Kidney capillary endothelial cell (primary cell): ENCODE data around the gene FANK1.

ENCODE experiments used
- DNase-seq: peaks from one replicate; pipeline ENCODE4 v3.0.0-alpha.2; 2018; ENCODE audit warnings: low spot score

The FANK1 gene

DNA sequence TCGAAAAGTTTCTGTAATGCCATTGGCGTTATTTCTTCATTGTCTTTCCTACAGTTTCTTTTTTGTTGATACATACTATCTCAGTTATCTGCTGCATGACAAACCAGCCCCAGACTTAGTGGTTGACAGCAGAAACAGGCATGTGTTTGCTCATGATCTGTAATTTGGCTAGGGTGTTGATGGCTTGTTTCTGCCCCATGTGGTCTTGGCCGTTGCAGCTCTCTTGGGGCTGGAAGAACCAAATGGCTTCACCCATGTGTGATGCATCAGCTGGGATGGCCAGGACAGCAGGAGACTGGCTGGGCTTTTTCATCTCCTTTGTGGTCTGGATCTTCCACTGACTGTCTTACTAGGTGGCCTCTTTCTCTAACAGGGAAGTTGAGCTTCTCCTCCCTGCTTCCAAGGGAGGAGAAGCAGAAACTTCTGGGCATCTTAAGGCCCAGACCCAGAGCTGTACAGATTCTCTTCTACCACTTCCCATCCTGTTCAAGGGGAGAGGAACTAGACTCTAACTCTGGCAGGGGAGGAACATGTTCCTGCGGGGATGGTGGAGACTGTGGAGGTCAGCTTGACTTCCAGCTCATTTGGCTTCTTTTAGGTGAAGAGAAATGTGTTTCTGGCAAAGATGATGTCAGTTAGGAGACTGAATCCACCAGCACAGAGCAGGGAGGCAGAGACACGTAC is 89.3 kb downstream of the FANK1 start:
- DNase-seq: no peak

DNA sequence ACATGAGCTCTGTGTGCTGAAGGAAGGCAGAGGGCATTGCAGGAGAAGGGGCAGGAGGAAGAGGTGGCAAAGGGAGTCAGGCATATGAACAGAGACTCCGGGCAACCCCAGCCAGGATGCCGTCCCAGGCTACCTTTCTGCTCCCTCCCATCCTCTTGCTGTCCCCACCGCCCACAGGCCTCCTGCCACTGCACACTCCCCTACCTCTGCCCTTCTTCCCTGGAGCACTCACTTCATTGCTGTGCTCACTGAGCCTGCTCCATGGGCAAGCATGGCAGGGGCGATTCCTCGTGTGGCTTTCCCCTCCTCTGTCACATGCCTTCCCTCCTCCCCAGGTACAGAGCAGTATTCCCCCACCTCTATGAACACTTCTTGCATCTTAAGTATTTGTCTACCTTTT is 93.4 kb downstream of the FANK1 start:
- no peak for DNase-seq

DNA sequence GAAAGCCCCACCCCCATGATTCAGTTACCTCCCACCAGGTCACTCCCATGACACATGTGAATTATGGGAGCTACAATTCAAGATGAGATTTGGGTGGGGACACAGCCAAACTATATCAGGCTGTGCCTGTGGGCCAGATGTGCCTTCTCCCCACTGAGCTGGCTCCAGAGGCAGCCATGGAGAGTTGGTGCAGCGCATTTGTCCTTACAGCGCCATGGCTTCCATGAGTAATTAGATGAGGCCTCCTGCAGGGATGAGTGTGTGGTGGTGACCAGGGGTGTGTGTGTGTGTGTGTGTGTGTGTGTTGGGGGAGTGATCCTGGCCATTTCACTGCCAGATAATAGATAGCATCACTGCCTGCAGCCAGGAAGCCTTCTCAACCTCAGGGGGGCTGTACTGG is 94.6 kb downstream of the FANK1 start:
- no peak for DNase-seq

DNA sequence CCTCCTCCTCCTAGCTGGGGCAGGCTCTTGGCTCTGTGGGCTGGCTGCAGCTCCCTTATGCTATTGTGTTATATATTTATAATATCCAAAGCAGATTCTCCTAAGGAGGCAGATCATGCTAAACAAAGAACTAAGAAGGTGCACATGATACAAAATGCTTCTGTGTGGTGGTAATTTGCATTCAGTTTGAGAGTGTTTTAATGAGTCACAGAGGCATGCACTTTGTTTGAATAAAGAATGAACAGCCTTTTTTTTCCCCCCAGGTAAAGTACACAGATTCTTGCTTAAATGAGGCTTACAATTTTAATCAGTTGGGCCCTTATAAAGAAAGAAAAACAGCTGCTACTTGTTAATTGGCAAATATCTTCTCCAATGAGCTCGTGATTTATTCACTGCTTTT is 95.0 kb downstream of the FANK1 start:
- no peak for DNase-seq

DNA sequence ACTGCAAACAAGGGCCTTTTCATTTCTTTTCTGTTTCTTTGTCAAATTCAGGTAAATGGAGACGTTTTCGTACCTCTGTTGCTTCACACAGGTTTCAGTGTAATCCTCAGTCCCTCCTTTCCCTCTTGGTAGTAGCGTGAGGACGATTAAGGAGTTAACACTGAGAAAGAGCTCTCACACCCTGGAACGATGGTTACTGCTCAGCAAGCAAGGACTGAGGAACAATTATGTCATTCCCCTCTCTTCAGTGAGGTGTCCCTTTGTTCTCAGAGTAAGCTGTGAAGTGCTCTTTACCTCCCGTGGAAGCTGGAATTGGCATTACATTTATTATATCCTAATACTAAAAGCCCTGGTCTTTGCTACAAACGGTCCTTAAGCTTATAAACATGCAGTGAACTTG is 95.9 kb downstream of the FANK1 start:
- no peak for DNase-seq

DNA sequence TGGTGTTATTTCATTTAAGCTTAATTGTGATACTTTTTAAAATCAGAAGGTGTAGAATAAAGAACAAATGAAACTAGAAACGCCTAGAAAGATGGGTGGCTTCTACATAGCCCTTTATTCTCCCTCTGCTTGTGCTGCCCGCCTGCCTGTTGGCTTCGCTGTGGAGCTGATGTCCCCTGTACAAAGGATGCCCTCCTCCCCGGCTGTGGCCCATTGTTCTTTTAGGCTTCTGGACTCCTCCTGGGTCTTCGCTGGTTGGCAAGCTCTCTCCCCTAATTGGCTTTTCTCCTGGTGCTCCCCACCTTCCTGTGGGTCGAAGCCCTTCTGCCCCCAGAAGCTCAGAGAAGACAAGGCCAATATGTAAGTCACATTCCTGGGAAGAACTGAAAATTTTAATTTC is 98.2 kb downstream of the FANK1 start:
- no peak for DNase-seq

DNA sequence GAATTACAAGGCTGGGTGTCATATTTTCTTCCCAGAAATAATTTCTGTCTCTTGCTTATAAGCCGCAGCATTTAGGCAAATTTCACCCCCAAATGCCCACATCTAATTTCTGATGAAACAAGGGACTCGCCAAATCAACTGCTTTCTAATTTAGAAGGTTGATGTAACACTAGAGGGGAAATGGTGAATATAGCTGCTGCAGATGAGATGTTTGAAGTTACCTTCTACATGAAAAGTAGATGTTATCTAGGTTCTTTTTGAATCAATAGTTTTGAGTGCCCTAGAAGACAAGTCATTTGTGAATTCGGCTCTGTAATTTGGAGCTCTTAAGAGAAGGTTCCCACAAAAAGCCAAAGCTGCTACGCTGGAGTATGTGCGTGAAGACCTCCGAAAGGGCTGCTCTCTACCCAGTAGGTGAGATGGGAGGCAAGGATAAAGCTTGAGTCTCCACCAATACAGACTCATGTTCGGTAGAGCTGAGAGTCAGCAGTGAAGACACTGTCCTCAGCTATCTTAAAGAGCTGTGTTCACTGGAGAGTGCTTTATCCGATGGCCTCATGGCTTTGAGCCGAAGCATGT is 99.5 kb downstream of the FANK1 start:
- DNase-seq: no peak

DNA sequence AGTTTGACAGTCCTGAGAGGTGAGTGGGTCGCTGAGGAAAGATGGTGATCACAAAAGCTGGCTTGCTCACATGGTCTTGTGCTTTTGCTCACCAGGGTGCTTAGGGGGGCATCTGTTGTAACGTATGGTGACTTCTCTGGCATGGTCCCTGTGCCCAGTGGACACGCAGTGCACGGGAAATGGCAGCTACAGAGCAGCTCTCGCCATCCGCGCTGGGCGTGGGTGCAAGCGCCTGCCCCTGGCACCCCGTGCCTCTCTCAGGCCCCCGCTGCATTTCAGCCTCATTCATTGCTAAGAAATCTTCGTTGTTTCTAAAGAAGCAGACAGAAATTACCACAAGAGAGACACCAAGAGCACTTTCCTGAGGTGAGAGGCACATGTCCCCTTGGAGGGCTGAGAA is 101.2 kb downstream of the FANK1 start:
- no peak for DNase-seq

DNA sequence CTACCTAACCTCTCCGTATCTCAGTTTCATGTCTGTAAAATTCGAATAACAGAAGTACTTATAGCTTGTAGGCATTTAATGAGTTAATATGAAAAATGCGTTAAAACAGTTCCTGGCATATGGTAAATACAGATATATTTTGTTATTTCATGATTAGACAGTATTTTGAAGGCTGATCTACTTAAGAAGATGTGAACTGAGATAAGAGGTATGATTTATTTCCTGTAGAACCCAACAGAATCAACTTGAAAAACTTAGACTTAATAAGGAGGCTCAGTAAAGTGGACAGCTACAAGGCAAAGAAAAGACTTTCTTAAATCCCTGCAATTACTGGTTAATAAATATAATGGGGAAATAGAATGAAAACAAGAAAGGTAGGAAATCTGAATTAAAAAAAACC is 103.3 kb downstream of the FANK1 start:
- DNase-seq: no peak

DNA sequence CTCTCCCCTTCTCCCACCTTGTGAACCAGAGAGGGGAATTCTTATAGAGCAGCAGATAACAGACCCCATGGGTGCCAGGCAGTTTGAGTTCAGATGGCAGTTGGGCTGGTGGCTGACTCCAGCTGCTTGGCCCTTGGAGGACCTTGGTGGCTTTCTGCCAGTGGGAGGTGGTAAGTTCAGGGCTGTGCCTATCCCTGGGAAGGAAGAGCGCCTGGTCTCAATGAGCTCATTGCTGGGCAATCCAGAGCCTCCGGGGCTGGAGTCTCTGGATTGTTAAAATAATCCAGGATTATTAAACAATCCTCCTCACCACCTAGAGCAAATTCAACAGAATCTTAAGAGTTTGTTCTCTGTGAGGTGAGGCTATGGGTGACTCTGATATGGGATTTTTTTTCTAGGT is 105.2 kb downstream of the FANK1 start:
- no peak for DNase-seq

DNA sequence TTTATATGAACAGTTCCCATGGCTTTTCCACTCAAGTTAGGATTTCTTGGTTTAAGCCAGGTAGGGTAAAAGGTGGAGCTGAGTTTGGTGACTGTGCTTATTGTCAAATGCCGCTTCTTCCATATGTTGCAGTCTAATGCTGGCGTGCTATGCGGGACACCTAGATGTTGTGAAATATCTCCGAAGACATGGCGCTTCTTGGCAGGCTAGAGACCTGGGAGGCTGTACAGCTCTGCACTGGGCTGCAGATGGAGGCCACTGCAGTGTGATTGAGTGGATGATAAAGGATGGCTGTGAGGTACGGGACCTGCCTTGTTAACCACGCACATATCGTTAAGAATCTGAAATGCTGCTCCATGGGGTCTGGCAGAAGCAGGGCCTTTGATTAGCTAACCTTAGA is 108.4 kb downstream of the FANK1 start:
- no peak for DNase-seq

DNA sequence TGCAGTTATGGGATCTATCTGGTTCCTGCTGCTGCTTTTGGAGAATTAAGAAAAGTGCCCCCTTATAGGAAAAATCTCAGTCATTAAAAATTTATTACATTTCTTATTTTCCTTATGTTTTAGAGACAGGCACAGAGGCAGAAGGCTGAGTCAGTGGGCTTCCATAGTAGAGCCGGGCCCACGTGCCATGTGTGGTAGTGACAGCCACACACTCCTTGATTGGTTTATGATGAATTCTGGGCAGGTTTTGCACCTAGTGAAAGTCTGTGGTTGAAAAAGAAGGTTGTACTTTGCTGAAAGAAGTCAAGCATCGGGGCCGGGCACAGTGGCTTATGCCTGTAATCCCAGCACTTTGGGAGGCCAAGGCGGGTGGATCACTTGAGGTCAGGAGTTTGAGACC is 109.9 kb downstream of the FANK1 start:
- DNase-seq: no peak

DNA sequence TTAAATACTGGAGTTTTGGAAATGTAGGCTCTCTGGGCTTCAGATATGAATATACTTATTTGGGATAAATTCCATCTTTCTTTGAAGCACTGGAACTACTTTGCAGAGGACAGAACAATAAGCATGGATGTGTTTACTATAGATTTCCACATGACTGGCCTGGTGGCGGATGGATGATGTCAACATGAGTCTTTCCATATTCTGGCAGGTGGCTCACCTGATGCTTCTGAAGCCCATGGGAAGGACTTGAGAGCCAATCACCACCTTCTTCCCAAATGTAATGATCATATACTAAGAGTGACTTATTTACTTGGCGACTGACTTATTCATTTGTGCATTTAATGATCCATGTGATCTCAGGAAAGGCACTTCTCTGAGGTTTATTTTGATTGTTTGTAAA is 110.5 kb downstream of the FANK1 start:
- no peak for DNase-seq

DNA sequence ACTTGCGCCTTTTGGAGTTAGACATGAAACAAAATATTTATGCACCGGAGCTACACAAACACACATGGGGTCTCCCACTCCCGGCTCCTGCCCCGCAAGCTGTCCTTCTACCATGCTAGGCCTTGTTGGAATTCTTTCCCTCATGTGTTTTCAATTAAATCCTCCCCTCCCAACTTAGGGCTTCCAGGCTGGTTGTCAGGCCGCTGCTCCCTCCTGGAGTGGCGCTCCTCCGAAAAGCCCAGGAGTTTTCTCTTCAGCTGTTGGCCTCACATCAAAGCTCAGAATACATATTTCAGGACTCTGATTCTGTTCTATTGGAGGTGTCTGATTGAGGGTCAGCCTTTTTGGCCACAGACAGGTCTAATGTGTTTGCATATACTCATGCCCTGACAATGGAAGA is 113.3 kb downstream of the FANK1 start:
- no peak for DNase-seq

DNA sequence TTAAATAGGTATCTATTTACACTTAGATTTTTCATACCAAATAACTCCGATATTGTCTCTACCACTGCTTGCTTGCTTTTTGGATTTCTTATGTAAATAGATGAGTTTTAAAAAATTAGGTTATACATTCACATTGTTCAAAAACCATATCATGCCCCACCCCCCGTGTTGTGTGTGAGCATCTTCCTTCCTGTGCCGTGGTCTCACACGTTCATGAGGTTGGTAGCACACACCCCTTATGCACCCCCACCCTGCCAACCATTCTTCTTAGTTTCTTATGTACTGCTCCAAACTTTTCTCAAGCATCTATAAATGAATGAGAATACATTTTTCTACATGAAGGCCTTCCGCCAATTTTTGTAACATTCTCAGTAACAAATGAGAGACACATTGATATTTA is 115.6 kb downstream of the FANK1 start:
- DNase-seq: no peak

DNA sequence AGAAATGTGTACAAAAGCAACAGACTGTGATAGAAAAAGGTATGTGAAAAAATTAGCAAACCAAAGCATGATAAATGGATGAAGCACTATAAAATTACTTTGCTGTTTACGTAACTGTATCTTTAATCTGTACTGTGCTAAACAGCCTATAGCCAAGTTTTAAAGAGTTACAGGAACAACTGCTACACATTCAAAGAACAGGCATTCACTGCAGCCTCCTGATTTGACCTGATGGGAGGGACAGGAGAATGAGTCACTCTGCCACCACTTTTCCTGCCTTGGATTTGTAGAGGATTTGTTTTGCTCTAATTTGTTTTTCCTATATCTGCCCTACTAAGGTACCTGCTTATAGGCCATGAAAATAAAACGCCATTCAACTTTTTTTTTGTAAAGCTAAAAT is 116.1 kb downstream of the FANK1 start:
- peak; percentile 27 for DNase-seq

DNA sequence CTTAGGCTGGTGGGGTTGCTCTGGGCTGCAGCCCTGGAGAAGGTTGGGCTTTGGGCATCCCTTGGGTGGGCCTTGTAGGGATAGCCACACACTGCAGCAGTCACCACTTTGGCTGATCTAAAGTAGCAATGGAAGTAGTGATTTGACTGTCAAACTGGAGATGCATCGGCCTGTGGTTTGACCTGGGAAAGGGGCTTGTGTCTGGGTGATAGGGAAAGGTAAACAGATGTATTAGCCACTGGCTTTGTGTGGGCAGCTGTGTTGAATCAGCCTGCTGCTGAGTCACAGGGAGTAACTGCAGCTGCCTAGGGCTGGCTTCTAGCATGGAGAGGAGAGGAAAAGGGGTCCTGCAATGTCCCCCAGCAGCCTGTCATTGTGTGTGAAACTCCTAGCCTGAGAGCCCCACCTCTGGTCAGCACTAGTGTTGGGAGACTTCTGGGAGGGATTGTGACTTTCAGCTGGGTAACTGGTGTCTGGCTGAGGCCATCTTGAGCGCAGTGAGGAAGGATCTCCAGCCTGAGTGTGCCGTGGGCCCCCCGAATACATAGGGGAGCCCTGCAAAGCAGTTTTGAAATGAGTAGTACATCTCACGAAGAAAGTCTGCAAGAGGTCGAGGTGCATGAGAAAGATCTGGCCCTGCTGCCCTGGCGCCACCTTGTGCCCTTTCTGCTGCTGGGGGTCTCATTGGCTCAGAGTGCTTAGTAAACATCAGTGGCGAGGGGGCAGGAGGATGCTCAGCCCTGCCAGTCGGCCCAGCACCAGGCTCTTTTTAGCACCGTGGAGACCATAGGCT is 117.3 kb downstream of the FANK1 start:
- peak; percentile 26 for DNase-seq

DNA sequence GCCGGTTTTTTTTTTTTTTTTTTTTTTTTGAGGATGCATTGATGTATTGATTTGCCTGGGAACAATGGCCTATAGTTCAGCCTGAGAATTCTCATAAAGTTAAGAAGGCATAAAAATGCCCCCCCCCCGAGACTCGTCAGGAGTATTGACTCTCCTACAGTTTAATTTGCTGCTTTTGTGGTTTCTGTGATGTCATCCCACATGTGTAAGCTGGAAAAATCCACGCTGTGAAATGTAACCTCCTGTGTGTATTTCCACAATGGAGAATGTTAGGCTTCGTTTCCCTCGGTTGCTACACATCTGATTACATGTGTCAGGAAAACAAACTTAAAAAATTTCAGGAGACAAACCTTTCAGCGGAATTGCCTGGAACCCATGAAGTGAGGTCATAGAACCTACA is 117.9 kb downstream of the FANK1 start:
- DNase-seq: no peak

DNA sequence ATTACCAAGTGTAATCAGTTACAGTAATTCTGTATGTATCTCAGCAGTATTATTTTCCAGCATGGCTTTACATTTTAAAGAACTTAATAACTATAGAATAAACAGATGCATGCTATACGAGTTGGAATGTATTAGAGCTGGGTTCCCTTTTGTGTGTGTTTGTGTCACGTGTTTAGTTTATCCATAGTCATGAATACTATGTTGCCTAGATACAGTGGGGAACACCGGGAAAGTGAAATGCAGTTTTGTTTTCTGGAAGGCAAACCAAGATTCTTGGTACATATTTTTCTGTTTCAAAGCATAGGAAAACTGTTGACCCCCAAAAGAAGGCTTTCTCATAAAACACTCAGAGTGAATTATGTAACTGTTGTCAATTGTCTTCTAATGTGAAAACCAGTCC is 119.0 kb downstream of the FANK1 start:
- DNase-seq: no peak

DNA sequence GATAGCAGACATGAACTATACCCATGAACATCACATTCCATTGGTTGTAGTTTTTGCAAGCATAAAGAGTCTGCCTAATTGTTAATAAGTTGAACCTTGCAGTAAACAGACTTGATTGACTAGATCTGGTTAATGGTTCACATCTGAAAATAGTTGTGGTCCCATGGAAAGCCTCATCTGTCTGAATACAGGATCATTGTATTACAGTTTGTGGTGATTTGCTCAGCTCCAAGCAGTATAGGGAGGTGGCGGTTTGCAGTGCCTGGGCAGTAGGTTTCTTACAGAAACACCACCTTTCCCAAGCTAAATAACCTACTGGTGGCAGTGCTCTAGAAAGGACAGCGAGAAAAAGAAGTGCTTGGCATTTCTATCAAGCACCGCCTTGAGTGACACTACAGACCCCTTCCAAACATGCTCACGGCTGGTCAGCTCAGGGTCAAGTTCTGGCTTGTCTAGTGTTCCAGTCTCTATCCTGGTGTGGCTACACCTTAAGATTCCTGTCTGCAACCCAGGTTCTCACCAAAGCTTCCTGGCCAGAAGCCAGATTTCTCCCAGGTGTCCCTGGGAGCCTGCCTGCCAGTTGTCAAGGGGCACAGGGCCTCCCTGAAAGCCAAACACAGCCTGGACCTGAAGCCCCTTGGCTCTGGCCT is 119.9 kb downstream of the FANK1 start:
- DNase-seq: no peak

DNA sequence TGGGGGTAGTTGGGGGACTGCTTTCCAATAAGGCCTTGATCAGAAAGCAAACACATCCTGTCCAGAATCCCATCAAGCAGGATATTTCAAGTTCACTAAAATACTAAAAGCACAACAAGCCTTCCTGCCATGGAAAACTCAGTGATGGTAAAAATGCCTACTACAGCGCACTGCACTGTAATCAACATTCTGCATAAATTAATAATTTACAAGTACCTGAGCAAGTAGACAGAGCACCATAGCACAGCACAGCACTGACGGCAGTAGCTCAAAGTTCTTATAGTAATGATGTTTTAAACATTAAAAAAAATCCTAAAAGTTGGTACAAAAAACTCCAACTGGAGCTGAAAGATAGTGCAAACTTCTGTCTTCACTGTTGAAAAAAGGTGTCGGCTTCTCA is 120.5 kb downstream of the FANK1 start:
- no peak for DNase-seq

DNA sequence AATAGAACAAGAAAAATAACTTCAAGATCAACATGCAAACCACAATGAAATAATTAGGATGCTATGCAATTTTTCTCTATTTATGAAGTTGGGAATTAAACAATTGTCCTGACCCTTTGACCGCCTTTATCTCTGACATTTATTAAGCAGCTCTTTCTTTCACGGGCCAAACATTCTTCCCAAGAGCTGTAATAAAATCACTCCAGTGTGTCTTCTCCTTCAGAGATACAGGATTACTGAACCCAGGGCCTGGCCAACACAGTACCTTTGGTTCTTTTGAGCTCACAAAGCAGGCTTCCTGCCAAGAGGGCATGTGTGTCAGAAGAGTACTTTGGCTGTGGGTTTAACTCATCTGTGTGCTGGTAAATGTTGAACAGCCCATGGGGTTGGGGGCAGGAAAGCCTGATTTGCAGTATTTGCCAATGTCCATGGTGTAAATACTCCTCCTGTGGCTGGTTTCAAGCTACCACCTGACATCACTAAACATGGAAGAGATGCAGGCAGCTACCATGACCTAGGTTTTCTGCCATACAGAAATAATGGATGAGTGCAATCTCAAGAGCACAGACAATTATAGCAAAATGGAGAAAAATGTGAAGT is 121.7 kb downstream of the FANK1 start:
- DNase-seq: no peak
